Measurements from ENCODE around the gene ZYG11B. TPM values are rescaled to one million over a fixed set of nuclear protein-coding genes. Genes with fewer than 3 reads are reported as not detected.
A peak's percentile ranks its signal among the peaks of the same experiment; 100 is the strongest.

The ZYG11B gene
- total and polyA plus RNA-seq, 2 of the 13 experiments (the other 11 are each of a cell fraction or from before 2014, with no cell fraction given), result 6.9 to 17.9 TPM

- TF ChIP-seq CEBPZ (IDR thresholded peaks at IDR 0.05; ENCODE audit: low read length) (no peak), ZBTB8A (CRISPR knock-in tag; IDR thresholded peaks at IDR 0.05; ENCODE audit: borderline replicate concordance, low read depth) (no peak), SMC3 (IDR thresholded peaks at IDR 0.05; ENCODE audit: low read length) (no peak), NFKBIZ (CRISPR knock-in tag; IDR thresholded peaks at IDR 0.05) (peak; percentile 59; the same call in 1 of the 2 replicates), ZKSCAN5 (CRISPR knock-in tag; IDR thresholded peaks at IDR 0.05) (no peak), RORA (CRISPR knock-in tag; IDR thresholded peaks at IDR 0.05) (no peak; the same call in 1 of the 2 replicates), HMGXB3 (CRISPR knock-in tag; IDR thresholded peaks at IDR 0.05; ENCODE audit: borderline replicate concordance) (peak; percentile 76), U2AF1 (optimal IDR thresholded peaks at IDR 0.05; ENCODE audit: low read depth, low read length) (no peak), ESRRA (CRISPR knock-in tag; IDR thresholded peaks at IDR 0.05; ENCODE audit: low read depth) (peak; percentile 58; the same call in 1 of the 2 replicates), SAFB2 (CRISPR knock-in tag; IDR thresholded peaks at IDR 0.05; ENCODE audit: borderline replicate concordance, low read depth) (no peak; the same call in 1 of the 2 replicates), HHEX (CRISPR knock-in tag; IDR thresholded peaks at IDR 0.05) (no peak), ZSCAN22 (CRISPR knock-in tag; IDR thresholded peaks at IDR 0.05) (peak; percentile 46; the same call in 1 of the 2 replicates), MYC (CRISPR knock-in tag; IDR thresholded peaks at IDR 0.05; ENCODE audit: borderline replicate concordance) (peak; percentile 98), ZNF580 (CRISPR knock-in tag; IDR thresholded peaks at IDR 0.05; ENCODE audit: borderline replicate concordance, low read depth) (0 out of 2 replicates have a peak, but pooled peaks have one; percentile 68), TEAD3 (CRISPR knock-in tag; optimal IDR thresholded peaks at IDR 0.05; ENCODE audit: borderline replicate concordance) (peak; percentile 64), ZNF496 (CRISPR knock-in tag; IDR thresholded peaks at IDR 0.05; ENCODE audit: insufficient replicate concordance) (no peak), TAF15 (IDR thresholded peaks at IDR 0.05; ENCODE audit: low read depth, low read length, poor library complexity, severe bottlenecking) (peak; percentile 40), ZNF260 (CRISPR knock-in tag; IDR thresholded peaks at IDR 0.05; ENCODE audit: borderline replicate concordance, low read depth) (no peak)
These were observed 28.2 kb upstream of the ZYG11B start, which contains the start of gene COA7 (continued) for GRCh38 chr1:52697795-52698674.

Measured in HepG2 (cell line).